ENCODE measurements around the gene ARX.

ARX gene

DNA sequence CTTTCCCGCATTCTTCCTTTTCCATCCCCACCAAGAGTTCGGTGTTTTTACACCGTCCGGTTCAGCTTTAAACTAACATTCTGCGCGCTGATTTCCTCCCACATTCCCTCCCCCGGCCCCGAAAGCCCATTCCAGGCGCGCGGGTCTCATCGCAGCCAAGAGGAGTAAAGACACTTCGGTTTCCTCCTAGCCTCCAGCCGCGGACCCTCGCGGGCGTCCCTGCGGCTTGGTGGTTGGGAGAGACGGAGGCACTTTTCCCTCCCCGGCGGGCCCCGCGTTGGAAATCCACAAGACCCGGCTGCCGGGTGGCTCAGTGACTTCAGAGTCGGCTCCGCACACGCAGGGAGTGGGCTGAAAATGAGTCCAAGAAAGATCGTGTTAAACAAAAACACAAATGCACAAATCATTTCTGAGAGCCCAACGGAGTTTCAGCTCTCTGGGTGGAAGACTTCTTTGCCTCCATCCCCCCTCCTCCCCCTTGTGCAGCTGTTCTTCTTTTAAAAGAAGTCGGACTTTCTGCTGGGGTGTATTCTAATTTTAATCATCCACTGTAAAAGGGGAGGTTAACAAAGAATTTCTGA, 2.0 kb upstream of the ARX start:
- DNase-seq (ENCODE audit: low read depth) = no peak
- no peak overlapping the region for H3K4me3 ChIP-seq (ENCODE audit: low read length)
- TF ChIP-seq, protein P1, sequence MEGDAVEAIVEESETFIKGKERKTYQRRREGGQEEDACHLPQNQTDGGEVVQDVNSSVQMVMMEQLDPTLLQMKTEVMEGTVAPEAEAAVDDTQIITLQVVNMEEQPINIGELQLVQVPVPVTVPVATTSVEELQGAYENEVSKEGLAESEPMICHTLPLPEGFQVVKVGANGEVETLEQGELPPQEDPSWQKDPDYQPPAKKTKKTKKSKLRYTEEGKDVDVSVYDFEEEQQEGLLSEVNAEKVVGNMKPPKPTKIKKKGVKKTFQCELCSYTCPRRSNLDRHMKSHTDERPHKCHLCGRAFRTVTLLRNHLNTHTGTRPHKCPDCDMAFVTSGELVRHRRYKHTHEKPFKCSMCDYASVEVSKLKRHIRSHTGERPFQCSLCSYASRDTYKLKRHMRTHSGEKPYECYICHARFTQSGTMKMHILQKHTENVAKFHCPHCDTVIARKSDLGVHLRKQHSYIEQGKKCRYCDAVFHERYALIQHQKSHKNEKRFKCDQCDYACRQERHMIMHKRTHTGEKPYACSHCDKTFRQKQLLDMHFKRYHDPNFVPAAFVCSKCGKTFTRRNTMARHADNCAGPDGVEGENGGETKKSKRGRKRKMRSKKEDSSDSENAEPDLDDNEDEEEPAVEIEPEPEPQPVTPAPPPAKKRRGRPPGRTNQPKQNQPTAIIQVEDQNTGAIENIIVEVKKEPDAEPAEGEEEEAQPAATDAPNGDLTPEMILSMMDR (conservative IDR thresholded peaks at IDR 0.05; ENCODE audit: low read depth, low read length) = no peak

DNA sequence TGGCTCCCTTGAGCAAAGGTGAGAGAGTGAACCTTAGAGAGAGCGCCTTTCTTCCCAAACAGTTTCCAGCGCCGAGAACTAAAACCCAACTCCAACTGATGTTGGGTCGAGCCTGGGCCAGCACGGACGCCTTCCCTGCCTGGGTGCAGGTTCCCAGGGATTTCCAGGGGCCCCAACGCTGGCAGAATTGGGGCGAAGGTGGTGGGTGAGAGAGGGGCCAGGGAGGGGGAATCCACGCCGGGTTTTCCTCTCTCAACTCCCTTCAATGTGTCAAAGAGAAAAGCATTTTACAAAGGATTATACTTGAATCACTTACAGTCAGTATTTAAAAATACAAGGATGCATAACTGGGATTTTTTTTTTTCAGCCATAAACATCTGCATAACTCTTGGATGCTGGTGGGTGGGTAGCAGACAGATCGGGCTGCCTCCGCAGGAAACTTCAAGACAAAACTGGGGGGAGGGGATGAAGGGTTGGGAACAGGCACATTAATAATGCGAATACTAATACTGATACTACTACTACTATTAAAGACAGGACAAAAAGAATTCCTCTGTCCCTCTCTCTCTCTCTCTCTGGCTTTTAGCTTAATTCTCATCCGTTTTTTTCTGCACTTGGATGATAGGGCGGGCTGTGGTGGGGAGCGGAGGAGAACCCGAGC, 1.3 kb upstream of the ARX start:
- no peak for DNase-seq (ENCODE audit: low read depth)
- TF ChIP-seq, protein P1 (conservative IDR thresholded peaks at IDR 0.05; ENCODE audit: low read depth, low read length) = no peak
- no peak overlapping the region for H3K4me3 ChIP-seq (ENCODE audit: low read length)

DNA sequence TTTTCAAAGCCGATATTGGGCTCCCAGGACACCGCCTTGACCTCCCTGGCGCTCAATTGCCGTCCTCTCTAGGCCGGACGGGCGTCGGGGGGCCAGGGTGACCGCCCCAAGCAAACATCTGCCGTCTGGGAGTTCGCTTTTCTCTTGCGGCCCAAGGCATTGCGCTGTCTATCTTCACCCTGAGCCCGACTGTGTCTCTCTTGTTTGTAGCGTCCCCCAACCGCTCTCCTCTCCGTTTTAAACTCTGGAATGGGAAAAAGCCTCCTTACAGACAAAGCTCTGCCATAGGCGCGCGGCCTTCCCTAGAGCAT, 551 bp upstream of the ARX start:
- TF ChIP-seq, protein P1 (conservative IDR thresholded peaks at IDR 0.05; ENCODE audit: low read depth, low read length) = no peak
- DNase-seq (ENCODE audit: low read depth) = no peak
- H3K4me3 ChIP-seq (ENCODE audit: low read length) = no peak overlapping the region

DNA sequence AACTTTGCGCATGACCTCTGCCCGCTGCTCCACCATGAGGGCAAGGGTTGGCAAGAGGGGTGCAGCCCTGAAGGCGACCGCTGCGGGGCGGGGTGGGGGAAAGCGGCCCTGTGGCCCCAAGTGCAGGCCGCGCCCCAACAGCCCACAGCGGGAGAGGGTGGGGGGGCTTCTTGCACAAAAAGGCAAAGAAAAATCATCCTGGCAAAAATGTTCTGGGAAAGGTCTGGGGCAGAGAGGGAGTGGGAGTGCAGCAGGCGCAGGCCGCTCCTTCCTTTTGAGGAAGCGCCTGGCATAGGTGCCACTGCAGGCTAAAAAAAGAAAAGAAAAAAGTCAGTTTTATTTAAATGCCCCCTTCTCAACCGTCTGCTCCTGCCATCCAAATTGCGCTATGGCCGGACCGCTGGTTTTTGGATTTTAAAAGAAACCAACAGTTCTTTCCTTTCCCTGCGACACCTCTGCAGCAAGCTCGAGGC, 1.4 kb downstream of the ARX start:
- TF ChIP-seq, protein P1 (conservative IDR thresholded peaks at IDR 0.05; ENCODE audit: low read depth, low read length) = no peak
- no peak overlapping the region for H3K4me3 ChIP-seq (ENCODE audit: low read length)
- no peak for DNase-seq (ENCODE audit: low read depth)

DNA sequence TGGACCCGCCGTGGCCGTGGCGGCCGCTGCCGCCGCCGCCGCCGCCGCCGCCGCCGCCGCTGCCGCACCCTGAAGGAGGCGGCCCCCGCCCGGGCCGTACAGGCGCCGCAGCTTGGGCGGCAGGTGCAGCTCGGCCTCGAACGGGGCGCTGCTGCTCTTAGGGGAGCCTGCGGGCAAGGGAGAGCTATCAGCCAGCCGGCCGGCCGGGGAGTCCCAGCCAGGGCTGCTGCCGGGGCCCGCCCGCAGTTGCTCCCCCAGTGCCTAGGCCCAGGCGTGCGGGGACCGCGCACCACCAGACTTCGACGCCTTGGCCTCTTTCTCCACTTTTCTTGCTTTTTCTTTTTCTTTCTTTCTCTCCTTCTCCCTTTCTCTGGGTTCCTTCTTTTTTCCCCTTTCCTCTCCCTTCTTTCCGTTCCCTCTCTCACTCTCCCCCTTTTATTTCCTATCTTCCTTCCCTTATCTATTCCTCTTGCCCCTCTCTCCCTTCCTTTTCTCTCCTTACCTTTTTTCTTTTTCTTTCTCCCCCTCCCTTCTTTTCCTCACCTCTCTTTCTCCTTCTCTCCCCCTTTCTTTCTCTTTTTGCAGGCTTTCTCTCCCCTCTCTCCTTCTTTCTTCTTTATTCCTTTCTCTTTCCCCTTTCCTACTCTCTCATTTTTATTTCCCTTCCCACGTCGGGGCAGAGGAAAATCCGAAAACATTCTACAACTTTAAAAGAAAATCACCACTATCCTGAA, 2.0 kb downstream of the ARX start:
- TF ChIP-seq, protein P1 (conservative IDR thresholded peaks at IDR 0.05; ENCODE audit: low read depth, low read length) = no peak
- H3K4me3 ChIP-seq (ENCODE audit: low read length) = no peak overlapping the region
- DNase-seq (ENCODE audit: low read depth) = no peak

DNA sequence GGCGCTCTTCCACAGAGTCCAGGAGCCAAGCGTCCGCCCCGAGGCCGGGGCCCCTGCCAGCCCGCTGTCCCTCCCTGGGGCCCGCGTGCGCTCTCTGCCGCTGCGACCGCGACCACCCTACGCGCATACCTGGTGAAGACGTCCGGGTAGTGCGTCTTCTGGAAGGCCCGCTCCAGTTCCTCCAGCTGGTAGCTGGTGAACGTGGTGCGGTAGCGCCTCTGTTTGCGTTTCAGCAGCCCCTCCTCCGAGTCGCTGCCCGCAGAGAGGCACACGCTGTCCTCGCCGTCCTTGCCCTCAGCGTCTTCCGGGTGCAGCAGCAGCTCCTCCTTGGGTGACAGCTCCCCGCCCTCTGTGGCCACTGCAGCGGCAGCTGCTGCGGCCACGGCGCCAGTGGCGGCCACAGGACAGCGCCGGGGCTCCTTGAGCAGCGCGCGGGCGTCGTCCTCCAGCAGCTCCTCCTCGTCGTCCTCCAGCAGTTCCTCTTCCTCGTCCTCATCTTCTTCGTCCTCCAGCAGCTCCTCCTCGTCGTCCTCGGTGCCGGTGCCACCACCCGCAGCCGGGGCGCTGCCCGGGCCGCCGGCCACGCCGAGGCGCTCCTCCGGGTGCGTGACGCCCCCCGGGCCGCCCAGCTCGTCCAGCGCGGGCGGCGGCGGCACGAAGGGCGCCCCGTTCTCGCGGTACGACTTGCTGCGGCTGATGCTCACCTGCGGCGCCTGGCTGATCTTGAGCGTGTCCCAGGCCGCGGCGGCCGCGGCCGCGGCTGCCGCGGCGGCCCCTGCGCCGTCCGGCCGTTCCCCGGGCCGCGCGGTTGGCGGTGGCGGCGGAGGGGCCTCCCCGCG, 2.8 kb downstream of the ARX start:
- H3K4me3 ChIP-seq (ENCODE audit: low read length) = no peak overlapping the region
- no peak for DNase-seq (ENCODE audit: low read depth)
- TF ChIP-seq, protein P1 (conservative IDR thresholded peaks at IDR 0.05; ENCODE audit: low read depth, low read length) = no peak
